T-helper 17 cell (primary cell): ENCODE data around the gene CAMSAP2. TPM values are rescaled to one million over a fixed set of nuclear protein-coding genes. Genes with fewer than 3 reads are reported as not detected.

ENCODE experiments used
- ATAC-seq: fragments of 150-1000 bp; cut with Tn5 transposase; 2 replicates; pipeline ENCODE4 v1.10.0; 2021; ENCODE audit warnings: mild to moderate bottlenecking, moderate library complexity
- DNase-seq, 3 donors: peaks; one replicate each; pipeline versions ENCODE4 v3.0.0 to v3.0.0-alpha.2; 2020 to 2021
- H3K9me3 ChIP-seq: one replicate; pipeline ENCODE4 v1.7.0; 2013; ENCODE audit warnings: low read length, mild to moderate bottlenecking; ENCODE audit not compliant: control insufficient read depth, poor library complexity, severe bottlenecking
- H3K27ac Mint-ChIP-seq: one replicate; pipeline ENCODE4 v1.8.0; 2022; ENCODE audit warnings: mild to moderate bottlenecking, moderate library complexity, mixed read lengths
- H3K27me3 Mint-ChIP-seq: one replicate; pipeline ENCODE4 v1.8.0; 2022; ENCODE audit warnings: mixed read lengths
- H3K36me3 Mint-ChIP-seq: one replicate; pipeline ENCODE4 v1.8.0; 2022; ENCODE audit warnings: low read depth, mixed read lengths
- H3K4me1 Mint-ChIP-seq: one replicate; pipeline ENCODE4 v1.8.0; 2022; ENCODE audit warnings: mild to moderate bottlenecking, mixed read lengths
- H3K4me3 Mint-ChIP-seq: one replicate; pipeline ENCODE4 v1.8.0; 2022; ENCODE audit warnings: mild to moderate bottlenecking, moderate library complexity, mixed read lengths
- total RNA-seq, 4 donors: library from RNA in 2 of 4; stranded (reverse) in 2 of 4; gene quantifications; one replicate each; pipeline ENCODE4 v1.2.3 and lab custom pipeline; 2022 to 2026

CAMSAP2 gene
- total RNA-seq, 2 donors from 2014 or later, result 2.8 to 3.1 TPM

DNA sequence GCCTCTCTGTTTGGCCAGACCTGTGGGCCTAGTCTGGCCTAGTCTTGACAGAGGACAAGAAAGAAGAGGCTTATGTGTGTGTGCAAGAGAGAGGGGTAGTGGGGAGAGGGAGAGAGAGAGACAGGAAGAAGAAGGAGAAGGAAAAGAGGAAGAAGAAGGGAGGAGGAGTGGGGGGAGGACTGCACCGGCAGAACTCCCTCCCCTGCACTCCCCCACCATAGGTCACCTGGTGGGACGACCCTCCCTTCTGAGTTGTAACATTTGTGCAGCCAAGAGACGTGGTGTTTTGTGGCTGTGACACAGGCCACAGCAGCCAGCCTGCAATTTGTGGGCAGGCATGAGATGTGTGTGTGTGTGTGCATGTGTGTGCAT lies 160.3 kb downstream of the CAMSAP2 start:
- H3K27me3 Mint-ChIP-seq, result peaks cover 18% of the 10 kb centered on the region
- no peaks in the 10 kb centered on the region for H3K36me3 Mint-ChIP-seq
- H3K4me3 Mint-ChIP-seq, result no peak overlapping the region
- no peak overlapping the region for H3K27ac Mint-ChIP-seq
- no peak for DNase-seq
- no peak for ATAC-seq
- H3K4me1 Mint-ChIP-seq, result peaks cover 15% of the 10 kb centered on the region
- no peaks in the 10 kb centered on the region for H3K9me3 ChIP-seq

DNA sequence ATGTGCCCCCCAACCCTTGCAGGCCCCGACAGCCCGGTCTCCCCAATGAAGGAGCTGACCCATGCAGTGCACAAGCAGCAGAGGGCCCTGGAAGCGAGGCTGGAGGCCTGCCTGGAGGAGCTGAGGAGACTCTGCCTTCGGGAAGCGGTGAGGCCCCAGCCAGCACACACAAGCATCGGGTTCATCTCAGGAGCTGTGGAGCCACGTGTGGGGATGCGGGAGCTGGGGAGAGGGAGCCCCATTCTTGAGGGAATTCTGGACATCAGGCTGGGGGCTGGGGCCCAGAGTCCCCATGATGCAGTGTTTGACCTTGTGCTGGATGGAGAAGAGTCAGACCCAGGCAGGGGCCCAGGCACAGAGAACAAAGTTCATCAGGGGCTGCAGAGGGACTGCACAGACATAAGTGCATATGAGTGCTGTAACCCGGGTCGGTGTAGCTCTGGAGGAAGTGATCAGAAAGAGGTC lies 160.8 kb downstream of the CAMSAP2 start:
- Mint-ChIP-seq H3K36me3 (no peaks in the 10 kb centered on the region), H3K4me1 (peaks cover 15% of the 10 kb centered on the region)

DNA sequence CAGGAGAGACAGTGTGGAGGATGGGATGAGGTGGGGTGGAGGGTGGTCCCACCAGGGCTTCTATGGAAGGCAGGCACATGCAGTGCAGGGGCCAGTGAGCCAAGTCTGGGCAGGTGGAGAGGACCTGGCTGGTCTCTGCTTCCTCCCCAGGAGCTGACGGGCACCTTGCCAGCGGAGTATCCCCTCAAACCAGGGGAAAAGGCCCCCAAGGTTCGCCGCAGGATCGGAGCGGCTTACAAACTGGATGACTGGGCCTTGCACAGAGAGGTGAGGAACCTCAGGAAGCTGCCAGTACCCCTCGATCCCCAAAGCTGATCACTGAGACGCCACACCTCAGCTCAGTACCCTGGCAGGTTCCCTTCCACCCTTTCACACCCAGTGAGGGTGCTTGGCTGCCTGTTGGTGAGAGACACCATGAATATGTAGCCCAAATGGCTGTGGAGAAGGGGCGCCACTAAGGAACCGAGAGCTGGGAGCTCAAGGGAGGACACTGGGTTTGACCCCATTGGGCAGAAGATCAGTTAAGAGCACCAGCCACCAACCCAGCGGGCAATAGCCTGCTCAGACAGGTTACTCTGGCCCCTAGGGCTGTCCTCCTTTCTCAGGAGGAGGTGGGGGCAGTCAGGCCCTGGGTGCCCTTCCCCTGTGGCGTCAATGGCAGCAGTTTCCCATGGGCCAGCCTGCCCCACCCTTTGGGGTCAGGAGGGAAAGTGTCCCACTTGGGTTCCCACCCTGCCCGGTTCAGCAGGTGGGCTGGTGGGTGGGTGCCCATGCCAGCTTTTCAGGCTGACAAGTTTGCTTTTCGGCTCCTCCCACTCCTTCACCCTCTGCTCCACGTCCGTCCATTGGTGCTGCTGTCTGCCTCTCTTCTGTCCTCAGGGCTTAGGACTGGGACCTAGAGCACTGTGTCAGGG lies 161.5 kb downstream of the CAMSAP2 start:
- ATAC-seq (no peak), DNase-seq (no peak)
- H3K27me3 Mint-ChIP-seq, result peaks cover 18% of the 10 kb centered on the region
- no peaks in the 10 kb centered on the region for H3K9me3 ChIP-seq
- peaks cover 16% of the 10 kb centered on the region for H3K4me1 Mint-ChIP-seq
- no peak overlapping the region for H3K4me3 Mint-ChIP-seq
- no peak overlapping the region for H3K27ac Mint-ChIP-seq
- no peaks in the 10 kb centered on the region for H3K36me3 Mint-ChIP-seq

More for the DNA sequence above, 160.8 kb downstream of the CAMSAP2 start:
- H3K4me3 Mint-ChIP-seq, result no peak overlapping the region
- DNase-seq (no peak), ATAC-seq (no peak)
- peaks cover 18% of the 10 kb centered on the region for H3K27me3 Mint-ChIP-seq
- no peaks in the 10 kb centered on the region for H3K9me3 ChIP-seq
- no peak overlapping the region for H3K27ac Mint-ChIP-seq

DNA sequence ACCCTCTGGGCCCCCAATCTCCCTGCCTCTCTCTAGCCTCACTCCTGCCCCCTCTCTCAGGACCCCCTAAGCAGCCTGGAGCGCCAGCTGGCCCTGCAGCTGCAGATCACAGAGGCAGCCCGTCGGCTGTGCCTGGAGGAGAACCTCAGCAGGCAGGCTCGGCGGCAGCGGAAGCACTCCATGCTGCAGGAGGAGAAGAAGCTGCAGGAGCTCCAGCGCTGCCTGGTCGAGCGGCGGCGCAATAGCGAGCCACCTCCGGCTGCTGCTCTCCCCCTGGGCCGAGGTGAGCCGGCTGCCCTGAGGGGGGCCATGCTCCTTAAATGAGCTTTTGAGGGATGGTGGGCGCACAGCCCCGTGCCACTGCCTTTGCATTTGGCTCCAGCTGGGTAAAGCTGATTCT lies 162.2 kb downstream of the CAMSAP2 start:
- Mint-ChIP-seq H3K4me3 (no peak overlapping the region), H3K4me1 (peaks cover 20% of the 10 kb centered on the region), H3K27me3 (peaks cover 18% of the 10 kb centered on the region), H3K27ac (no peak overlapping the region), H3K36me3 (no peaks in the 10 kb centered on the region)
- no peak for ATAC-seq
- no peaks in the 10 kb centered on the region for H3K9me3 ChIP-seq
- no peak for DNase-seq

DNA sequence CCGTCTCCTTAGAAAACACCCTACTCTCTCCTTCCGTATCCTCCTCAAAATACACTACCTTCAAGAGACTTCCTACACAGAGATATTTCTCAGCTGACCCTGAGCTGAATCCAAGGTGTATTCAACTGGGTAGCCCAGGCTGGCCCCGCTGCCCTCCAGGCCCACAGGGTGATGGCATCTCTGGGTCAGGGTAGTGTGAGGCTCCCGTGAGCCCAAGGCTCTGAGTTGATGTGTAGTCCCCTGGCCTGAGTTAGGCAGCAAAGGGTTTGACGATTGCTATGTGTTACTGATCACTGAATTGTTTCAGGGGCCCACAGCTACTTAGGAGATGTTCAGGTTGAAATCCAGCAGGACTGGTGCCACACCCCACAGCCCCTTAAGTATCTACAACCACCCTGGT lies 162.7 kb downstream of the CAMSAP2 start:
- Mint-ChIP-seq H3K27me3 (peaks cover 18% of the 10 kb centered on the region), H3K36me3 (no peaks in the 10 kb centered on the region), H3K4me3 (no peak overlapping the region), H3K4me1 (peaks cover 20% of the 10 kb centered on the region), H3K27ac (no peak overlapping the region)
- DNase-seq, result no peak
- H3K9me3 ChIP-seq, result no peaks in the 10 kb centered on the region
- ATAC-seq, result no peak

DNA sequence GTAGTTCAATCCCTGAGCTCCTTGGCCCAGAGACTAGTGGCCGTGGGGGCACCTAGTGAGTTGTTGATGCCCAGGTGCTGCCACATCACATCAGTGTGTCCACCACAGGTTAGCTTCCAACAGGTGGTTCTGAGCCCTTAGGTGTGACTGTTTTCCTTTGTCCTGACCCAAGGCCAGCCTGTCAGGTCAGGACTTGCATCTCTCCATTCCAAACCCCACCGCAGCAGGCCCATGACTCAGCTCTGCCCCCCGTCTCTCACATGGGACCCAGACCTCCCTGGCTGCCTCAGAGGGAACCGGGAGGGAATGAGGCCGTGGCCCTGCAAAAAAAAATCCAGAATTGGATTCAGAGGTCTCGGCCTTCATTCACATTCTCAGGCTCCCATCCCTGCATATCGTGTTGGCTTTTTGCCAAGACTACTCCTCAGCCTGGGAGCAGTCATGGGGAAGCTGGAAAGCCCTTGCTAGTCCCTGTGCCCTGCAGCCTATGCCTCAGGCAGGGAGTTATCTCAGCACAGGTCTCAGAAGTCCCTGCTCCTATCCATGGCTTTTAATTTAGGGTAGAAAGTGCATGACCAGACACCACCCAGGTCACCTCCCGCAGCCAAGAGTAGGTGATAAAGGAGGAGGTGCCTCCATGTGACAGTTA lies 163.2 kb downstream of the CAMSAP2 start:
- Mint-ChIP-seq H3K27ac (no peak overlapping the region), H3K4me1 (peaks cover 22% of the 10 kb centered on the region), H3K36me3 (no peaks in the 10 kb centered on the region), H3K4me3 (no peak overlapping the region), H3K27me3 (peaks cover 18% of the 10 kb centered on the region)
- ATAC-seq (no peak), DNase-seq (no peak)
- H3K9me3 ChIP-seq, result no peaks in the 10 kb centered on the region

DNA sequence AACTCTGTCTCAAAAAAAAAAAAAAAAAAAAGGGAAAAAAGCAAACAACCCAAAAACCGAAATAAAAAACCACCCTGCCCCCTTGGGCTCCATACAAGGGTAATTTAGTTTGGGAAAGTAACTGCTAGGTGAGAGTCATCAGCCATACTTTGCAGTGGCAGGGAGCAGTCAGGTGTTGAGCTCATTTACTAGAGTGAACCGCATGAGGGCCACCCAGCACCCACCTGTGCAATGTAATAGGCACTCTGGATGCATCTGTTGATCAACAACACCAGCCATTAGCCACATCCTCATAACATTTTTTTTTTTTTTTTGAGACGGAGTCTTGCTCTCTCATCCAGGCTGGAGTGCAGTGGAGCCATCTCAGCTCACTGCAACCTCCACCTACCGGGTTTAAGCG lies 165.1 kb downstream of the CAMSAP2 start:
- H3K36me3 Mint-ChIP-seq, result no peaks in the 10 kb centered on the region
- ATAC-seq (no peak), DNase-seq (no peak)
- H3K27me3 Mint-ChIP-seq, result peaks cover 18% of the 10 kb centered on the region
- no peaks in the 10 kb centered on the region for H3K9me3 ChIP-seq
- H3K4me1 Mint-ChIP-seq, result peaks cover 26% of the 10 kb centered on the region
- H3K27ac Mint-ChIP-seq, result no peak overlapping the region
- H3K4me3 Mint-ChIP-seq, result no peak overlapping the region

DNA sequence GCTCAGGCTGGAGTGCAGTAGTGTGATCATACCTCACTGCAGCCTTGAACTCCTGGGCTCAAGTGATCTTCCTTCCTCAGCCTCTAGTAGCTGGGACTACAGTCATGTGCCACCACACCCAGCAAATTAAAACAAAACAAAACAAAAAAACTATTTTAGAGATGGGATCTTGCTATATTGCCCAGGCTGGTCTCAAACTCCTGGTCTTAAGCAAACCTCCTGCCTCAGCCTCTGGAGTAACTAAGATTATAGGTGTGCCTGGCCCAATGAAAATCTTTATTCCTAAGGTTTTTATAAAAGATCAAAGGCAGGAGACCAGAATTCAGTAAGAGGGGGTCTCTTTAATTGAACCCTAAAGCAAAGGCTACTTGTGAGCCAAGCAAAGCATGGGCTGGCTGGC lies 166.1 kb downstream of the CAMSAP2 start:
- Mint-ChIP-seq H3K27me3 (peaks cover 18% of the 10 kb centered on the region), H3K4me1 (peaks cover 23% of the 10 kb centered on the region), H3K4me3 (no peak overlapping the region), H3K36me3 (no peaks in the 10 kb centered on the region), H3K27ac (peak overlapping the region; percentile 43)
- H3K9me3 ChIP-seq, result no peaks in the 10 kb centered on the region
- DNase-seq (no peak), ATAC-seq (no peak)

DNA sequence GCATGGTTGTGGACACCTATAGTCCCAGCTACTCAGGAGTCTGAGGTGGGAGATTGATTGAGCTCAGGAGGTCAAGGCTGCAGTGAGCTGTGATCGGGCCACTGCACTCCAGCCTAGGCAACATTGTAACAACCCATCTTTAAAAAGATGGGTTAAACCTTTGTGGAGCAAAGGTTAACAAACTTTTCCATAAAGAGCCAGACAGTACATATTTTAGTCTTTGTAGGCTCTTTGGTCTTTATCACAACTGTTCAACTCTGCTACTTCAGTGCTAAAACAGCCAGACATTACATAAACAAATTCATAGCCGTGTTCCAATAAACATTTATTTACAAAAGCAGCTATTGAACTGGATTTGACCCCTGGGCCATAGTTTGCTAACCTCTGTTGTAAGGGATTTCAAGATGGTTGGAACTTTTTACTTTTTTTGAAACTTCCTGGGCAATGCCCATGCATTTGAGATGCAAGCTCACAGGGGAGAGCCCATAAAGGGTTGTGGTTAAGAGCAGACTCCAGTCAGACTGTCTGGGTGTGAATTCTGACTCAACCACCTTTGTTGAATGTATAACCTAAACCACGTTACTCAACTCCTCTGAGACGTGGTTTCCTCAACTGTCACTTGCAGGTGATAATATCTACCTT lies 166.8 kb downstream of the CAMSAP2 start:
- Mint-ChIP-seq H3K4me1 (peaks cover 22% of the 10 kb centered on the region), H3K27ac (peak overlapping the region; percentile 43), H3K4me3 (peak overlapping the region; percentile 7), H3K36me3 (no peaks in the 10 kb centered on the region), H3K27me3 (peaks cover 18% of the 10 kb centered on the region)
- H3K9me3 ChIP-seq, result no peaks in the 10 kb centered on the region
- ATAC-seq (peak; percentile 98), DNase-seq (peak in 2 of 3 donors; percentile 17 to 32)

DNA sequence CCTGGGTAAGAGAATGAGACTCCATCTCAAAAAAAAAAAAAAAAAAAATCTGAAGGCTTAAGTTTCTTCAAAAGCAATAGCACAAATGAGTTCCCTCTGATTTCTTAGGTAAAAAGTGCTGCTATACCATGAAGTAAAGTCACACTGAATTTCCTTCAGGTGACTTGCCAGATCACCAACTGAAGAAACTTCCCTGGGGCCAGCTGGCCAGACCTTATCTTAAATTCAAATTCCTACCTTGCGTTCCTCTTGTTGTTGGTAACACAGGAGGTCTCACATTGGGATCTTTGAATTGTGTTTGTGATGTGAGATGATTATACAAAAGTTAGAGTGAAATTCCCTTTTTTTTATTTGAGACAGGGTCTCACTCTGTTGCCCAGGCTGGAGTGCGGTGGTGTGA lies 167.8 kb downstream of the CAMSAP2 start:
- Mint-ChIP-seq H3K4me3 (no peak overlapping the region), H3K36me3 (no peaks in the 10 kb centered on the region), H3K4me1 (peaks cover 22% of the 10 kb centered on the region), H3K27ac (peak overlapping the region; percentile 43), H3K27me3 (peaks cover 9% of the 10 kb centered on the region)
- H3K9me3 ChIP-seq, result no peaks in the 10 kb centered on the region
- no peak for DNase-seq
- no peak for ATAC-seq

DNA sequence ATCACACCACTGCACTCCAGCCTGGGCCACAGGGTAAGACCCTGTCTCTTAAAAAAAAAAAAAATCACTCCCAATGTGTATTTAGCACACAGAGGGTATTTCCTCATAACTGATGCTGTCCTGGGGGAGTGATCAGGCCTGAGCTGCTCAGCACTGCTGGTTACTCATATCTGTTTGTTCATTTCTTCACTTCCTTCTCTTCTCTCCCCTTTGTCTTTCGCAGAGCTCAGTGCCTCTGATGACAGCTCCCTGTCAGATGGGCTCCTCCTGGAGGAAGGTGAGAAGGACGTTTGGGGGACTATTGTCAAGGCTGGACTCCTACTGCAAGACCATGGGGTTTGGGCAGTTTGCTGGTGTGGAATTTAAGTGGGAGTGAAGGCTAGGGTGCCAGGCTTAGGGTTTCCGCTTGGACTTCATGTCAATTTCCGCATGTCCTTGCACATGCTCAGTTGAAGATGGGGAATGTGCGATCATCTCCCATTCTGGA lies 169.0 kb downstream of the CAMSAP2 start:
- Mint-ChIP-seq H3K27me3 (peaks cover 4% of the 10 kb centered on the region), H3K4me1 (peaks cover 22% of the 10 kb centered on the region), H3K36me3 (no peaks in the 10 kb centered on the region), H3K4me3 (no peak overlapping the region), H3K27ac (peak overlapping the region; percentile 57)
- DNase-seq (no peak), ATAC-seq (no peak)
- no peaks in the 10 kb centered on the region for H3K9me3 ChIP-seq

DNA sequence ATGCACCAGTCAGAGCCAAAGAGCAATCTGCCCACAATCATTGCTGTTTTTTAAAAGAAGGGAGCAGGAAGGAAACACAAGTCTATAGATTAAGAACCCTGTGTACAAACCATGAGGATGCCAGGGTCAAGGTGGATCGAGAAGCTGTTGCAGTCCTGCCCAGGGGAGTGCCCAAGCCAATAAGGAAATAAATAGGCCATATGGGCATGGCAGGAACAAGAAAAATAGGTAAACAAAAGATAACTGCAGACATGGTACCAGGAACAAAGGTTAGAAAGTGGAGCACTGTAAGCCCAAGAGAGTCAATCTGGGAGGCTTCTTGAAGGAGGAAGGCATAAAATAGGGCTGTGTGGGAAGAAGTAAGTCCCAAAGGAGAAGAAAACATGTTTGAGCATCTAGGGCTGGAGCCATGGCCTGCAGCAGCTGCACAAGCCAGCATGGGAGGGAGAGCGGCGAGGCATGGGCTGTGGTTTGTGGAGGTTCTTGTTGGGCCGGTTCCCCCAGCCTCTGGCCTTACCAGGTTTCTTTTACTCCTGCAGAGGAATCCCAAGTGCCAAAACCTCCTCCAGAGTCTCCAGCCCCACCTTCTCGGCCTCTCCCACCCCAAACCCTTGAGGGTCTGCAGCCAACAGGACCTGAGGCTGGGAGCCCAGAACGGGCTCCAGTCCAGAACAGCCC lies 169.6 kb downstream of the CAMSAP2 start:
- H3K27ac Mint-ChIP-seq, result peak overlapping the region; percentile 57
- no peaks in the 10 kb centered on the region for H3K9me3 ChIP-seq
- no peaks in the 10 kb centered on the region for H3K36me3 Mint-ChIP-seq
- peaks cover 20% of the 10 kb centered on the region for H3K4me1 Mint-ChIP-seq
- H3K4me3 Mint-ChIP-seq, result no peak overlapping the region
- H3K27me3 Mint-ChIP-seq, result peaks cover 4% of the 10 kb centered on the region
- ATAC-seq, result no peak
- DNase-seq, result no peak

DNA sequence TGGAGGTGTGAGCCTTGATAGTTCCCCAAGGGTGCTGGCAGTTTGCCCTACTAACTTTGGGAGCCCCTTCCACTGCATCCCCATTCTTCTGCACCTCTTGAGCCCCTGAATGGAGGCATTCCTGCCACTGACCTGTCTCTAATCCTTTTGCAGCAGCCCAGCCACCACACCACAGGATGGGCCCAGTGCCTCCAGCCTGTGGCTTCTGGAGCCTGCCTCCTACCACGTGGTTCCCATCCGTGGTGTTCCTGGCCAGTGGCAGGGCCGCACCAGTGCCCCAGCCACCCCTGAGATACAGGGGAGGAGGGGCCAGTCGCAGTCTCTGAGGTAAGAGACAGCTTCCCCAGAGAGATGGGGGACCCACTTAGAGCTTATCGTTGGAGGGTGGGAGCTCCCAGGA lies 170.4 kb downstream of the CAMSAP2 start:
- peaks cover 20% of the 10 kb centered on the region for H3K4me1 Mint-ChIP-seq
- DNase-seq, result no peak
- no peak overlapping the region for H3K4me3 Mint-ChIP-seq
- peaks cover 4% of the 10 kb centered on the region for H3K27me3 Mint-ChIP-seq
- no peak for ATAC-seq
- no peak overlapping the region for H3K27ac Mint-ChIP-seq
- H3K36me3 Mint-ChIP-seq, result no peaks in the 10 kb centered on the region
- H3K9me3 ChIP-seq, result no peaks in the 10 kb centered on the region
